ENCODE data around the gene HOXB8. TPM values are rescaled to one million over a fixed set of nuclear protein-coding genes. Genes with fewer than 3 reads are reported as not detected.

The HOXB8 gene
- total RNA-seq, result not detected
- long read RNA-seq, result 0 reads

GRCh38 chr17:48615047-48615962 lies at the start of gene HOXB8:
HOXB8 (minus strand) TSS chr17:48615292; CDS start chr17:48614704, 588 bp downstream.
- DNase-seq (ENCODE audit: low spot score), result no peak
- intact Hi-C loops (cut with DNase I), result loop anchor here (5.0 to 10.0 kb wide), 5 partner anchors 278 to 591 kb away; partner anchors contain the start of gene IGF2BP1

GRCh38 chr17:48663134-48663924 lies 48.2 kb upstream of the HOXB8 start:
- DNase-seq (ENCODE audit: low spot score), result no peak
- intact Hi-C loops (cut with DNase I), result no loop called here

GRCh38 chr17:48655913-48656312 lies 40.8 kb upstream of the HOXB8 start:
- intact Hi-C loops (cut with DNase I), result no loop called here
- no peak for DNase-seq (ENCODE audit: low spot score)

GRCh38 chr17:48649741-48650140 lies 34.6 kb upstream of the HOXB8 start:
- no peak for DNase-seq (ENCODE audit: low spot score)
- intact Hi-C loops (cut with DNase I), result no loop called here

GRCh38 chr17:48647963-48648245 lies 32.8 kb upstream of the HOXB8 start:
- intact Hi-C loops (cut with DNase I), result no loop called here
- no peak for DNase-seq (ENCODE audit: low spot score)

- intact Hi-C loops (cut with DNase I), result no loop called here
- no peak for DNase-seq (ENCODE audit: low spot score)
These were observed 32.2 kb upstream of the HOXB8 start for GRCh38 chr17:48647103-48647962.

GRCh38 chr17:48646183-48647102 lies 31.4 kb upstream of the HOXB8 start:
- intact Hi-C loops (cut with DNase I), result no loop called here
- DNase-seq (ENCODE audit: low spot score), result no peak

- DNase-seq (ENCODE audit: low spot score), result no peak
- intact Hi-C loops (cut with DNase I), result no loop called here
These were observed 30.6 kb upstream of the HOXB8 start for GRCh38 chr17:48645639-48646182.

- intact Hi-C loops (cut with DNase I), result no loop called here
- DNase-seq (ENCODE audit: low spot score), result no peak
These were observed 29.9 kb upstream of the HOXB8 start for GRCh38 chr17:48644910-48645557.

GRCh38 chr17:48644159-48644558 lies 29.1 kb upstream of the HOXB8 start:
- DNase-seq (ENCODE audit: low spot score), result no peak
- intact Hi-C loops (cut with DNase I), result no loop called here

- intact Hi-C loops (cut with DNase I), result no loop called here
- DNase-seq (ENCODE audit: low spot score), result no peak
These were observed 28.6 kb upstream of the HOXB8 start for GRCh38 chr17:48643697-48644012.

GRCh38 chr17:48642843-48643696 lies 28.0 kb upstream of the HOXB8 start:
- intact Hi-C loops (cut with DNase I), result no loop called here
- DNase-seq (ENCODE audit: low spot score), result no peak

GRCh38 chr17:48642059-48642842 lies 27.2 kb upstream of the HOXB8 start:
- intact Hi-C loops (cut with DNase I), result no loop called here
- DNase-seq (ENCODE audit: low spot score), result no peak

- no peak for DNase-seq (ENCODE audit: low spot score)
- intact Hi-C loops (cut with DNase I), result no loop called here
These were observed 26.5 kb upstream of the HOXB8 start for GRCh38 chr17:48641541-48642058.

- DNase-seq (ENCODE audit: low spot score), result no peak
- intact Hi-C loops (cut with DNase I), result no loop called here
These were observed 25.7 kb upstream of the HOXB8 start for GRCh38 chr17:48640858-48641180.

Measured in cardiac septum (tissue), 1 donor.